Neural progenitor cell (in vitro differentiated cells): ENCODE measurements around the gene TSBP1. TPM values are rescaled to one million over a fixed set of nuclear protein-coding genes. Genes with fewer than 3 reads are reported as not detected.

Experiments used
- DNase-seq: peaks from one replicate; pipeline ENCODE4 v3.0.0-alpha.2; 2016; ENCODE audit warnings: low spot score
- H2AFZ ChIP-seq: fragments of 200-600 bp; sonication (generic); replicated peaks from 2 replicates; pipeline ENCODE4 v1.6.1; 2016; ENCODE audit warnings: antibody characterized with exemption
- H3F3A ChIP-seq: fragments of 200-600 bp; sonication (generic); 2 replicates; pipeline ENCODE4 v1.6.1; 2016; ENCODE audit warnings: antibody characterized with exemption, low read depth
- H3K27ac ChIP-seq: fragments of 200-600 bp; sonication (generic); 2 replicates; pipeline ENCODE4 v1.5.1; 2016; ENCODE audit warnings: mild to moderate bottlenecking
- H3K27me3 ChIP-seq: fragments of 200-600 bp; sonication (generic); 2 replicates; pipeline ENCODE4 v1.6.1; 2016; ENCODE audit warnings: mild to moderate bottlenecking, moderate library complexity
- H3K36me3 ChIP-seq: fragments of 200-600 bp; sonication (generic); 2 replicates; pipeline ENCODE4 v1.5.1; 2016
- H3K4me1 ChIP-seq: fragments of 200-600 bp; sonication (generic); 2 replicates; pipeline ENCODE4 v1.6.1; 2016; ENCODE audit warnings: mixed run types
- H3K4me2 ChIP-seq: fragments of 200-600 bp; sonication (generic); 2 replicates; pipeline ENCODE4 v1.6.1; 2016
- H3K4me3 ChIP-seq: fragments of 200-600 bp; sonication (generic); 2 replicates; pipeline ENCODE4 v1.5.1; 2016
- H3K79me2 ChIP-seq: fragments of 200-600 bp; sonication (generic); 2 replicates; pipeline ENCODE4 v1.6.1; 2016; ENCODE audit warnings: low read depth
- H3K9ac ChIP-seq: fragments of 200-600 bp; sonication (generic); 2 replicates; pipeline ENCODE4 v1.6.1; 2016
- H3K9me3 ChIP-seq: fragments of 200-600 bp; sonication (generic); 2 replicates; pipeline ENCODE4 v1.5.1; 2016; ENCODE audit warnings: low read depth
- H4K20me1 ChIP-seq: fragments of 200-600 bp; sonication (generic); 2 replicates; pipeline ENCODE4 v1.6.1; 2016; ENCODE audit warnings: low read depth
- H3K27ac Mint-ChIP-seq: 3 replicates; pipeline ENCODE4 v1.8.0; 2021; ENCODE audit warnings: mixed read lengths
- H3K27me3 Mint-ChIP-seq: 2 replicates; pipeline ENCODE4 v1.8.0; 2022; ENCODE audit warnings: low read depth, mild to moderate bottlenecking, inconsistent platforms, moderate library complexity, mixed read lengths; ENCODE audit not compliant: insufficient read depth
- H3K36me3 Mint-ChIP-seq: 3 replicates; pipeline ENCODE4 v1.8.0; 2021; ENCODE audit warnings: mixed read lengths
- H3K4me1 Mint-ChIP-seq: 3 replicates; pipeline ENCODE4 v1.8.0; 2021; ENCODE audit warnings: mixed read lengths
- H3K4me3 Mint-ChIP-seq: 3 replicates; pipeline ENCODE4 v1.8.0; 2021; ENCODE audit warnings: mild to moderate bottlenecking, moderate library complexity, mixed read lengths
- H3K9me3 Mint-ChIP-seq: 3 replicates; pipeline ENCODE4 v1.8.0; 2020; ENCODE audit warnings: mixed read lengths
- CTCF ChIP-seq: fragments of 200-600 bp; sonication (generic); IDR thresholded peaks from 2 replicates; pipeline ENCODE4 v1.5.1; 2017; ENCODE audit warnings: antibody characterized with exemption, mild to moderate bottlenecking
- EZH2 ChIP-seq: fragments of 200-600 bp; sonication (generic); IDR thresholded peaks from 2 replicates; pipeline ENCODE4 v1.6.1; 2017; ENCODE audit warnings: antibody characterized with exemption, mild to moderate bottlenecking, moderate library complexity
- EZH2phosphoT487 ChIP-seq: fragments of 200-600 bp; sonication (generic); IDR thresholded peaks from 2 replicates; pipeline ENCODE4 v1.6.1; 2017; ENCODE audit warnings: antibody characterized with exemption
- total RNA-seq: library from RNA; depleted of rRNA; stranded (reverse); fragments of >200 nt; gene quantifications from 2 replicates; pipeline ENCODE4 v1.2.3, GENCODE V29; 2015; ENCODE audit warnings: low replicate concordance

TSBP1 gene
- total RNA-seq, 1 donor from 2014 or later: not detected

DNA sequence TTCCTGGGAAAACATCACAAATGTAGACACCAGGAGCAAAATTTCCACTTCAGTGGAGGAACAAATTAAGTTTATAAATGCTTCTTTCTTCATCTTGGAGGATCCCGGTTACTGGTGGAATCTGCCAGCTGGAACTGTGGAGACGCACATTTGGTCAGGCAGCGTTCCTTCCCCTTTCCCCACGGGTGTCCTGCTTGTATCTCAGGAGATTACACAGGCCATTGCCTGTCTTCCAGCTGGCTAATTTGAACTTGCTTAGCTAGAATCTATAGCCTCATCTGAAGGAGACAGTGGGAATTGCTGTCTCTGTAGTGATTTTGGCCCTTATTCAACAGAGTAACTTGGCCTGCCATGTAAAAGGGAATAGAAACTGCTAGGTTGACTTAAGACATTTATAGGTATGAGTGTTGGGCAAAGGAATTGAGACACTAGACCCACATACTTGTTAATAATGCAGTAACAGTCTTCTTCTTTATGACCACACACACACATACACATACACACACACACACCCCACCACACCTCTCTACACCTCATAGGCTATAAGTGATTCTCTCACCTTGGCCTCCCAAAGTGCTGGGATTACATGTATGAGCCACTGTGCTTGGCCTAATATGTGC lies 34.4 kb downstream of the TSBP1 start:
- Histone ChIP-seq H3F3A (no peaks in the 10 kb centered on the region), H3K4me2 (no peak overlapping the region), H2AFZ (no peak overlapping the region), H3K9me3 (no peaks in the 10 kb centered on the region), H3K9ac (no peak overlapping the region), H3K27ac (no peak overlapping the region), H3K27me3 (no peaks in the 10 kb centered on the region), H3K36me3 (no peaks in the 10 kb centered on the region), H4K20me1 (no peaks in the 10 kb centered on the region), H3K79me2 (no peaks in the 10 kb centered on the region), H3K4me3 (no peak overlapping the region), H3K4me1 (no peaks in the 10 kb centered on the region)
- Mint-ChIP-seq H3K9me3 (no peaks in the 10 kb centered on the region), H3K4me3 (no peak overlapping the region), H3K4me1 (peaks cover 11% of the 10 kb centered on the region), H3K36me3 (no peaks in the 10 kb centered on the region), H3K27me3 (peaks cover 2% of the 10 kb centered on the region), H3K27ac (no peak overlapping the region)
- no peak for DNase-seq
- TF ChIP-seq EZH2: no peak
- TF ChIP-seq EZH2phosphoT487: no peak
- no peak for TF ChIP-seq CTCF

- H3K4me3 Mint-ChIP-seq: no peak overlapping the region
- no peaks in the 10 kb centered on the region for H3K36me3 Mint-ChIP-seq
- H3F3A ChIP-seq: no peaks in the 10 kb centered on the region
- H3K79me2 ChIP-seq: no peaks in the 10 kb centered on the region
- no peaks in the 10 kb centered on the region for H3K27me3 ChIP-seq
- no peak overlapping the region for H3K27ac Mint-ChIP-seq
- TF ChIP-seq EZH2phosphoT487 (no peak), EZH2 (no peak), CTCF (no peak)
- no peak overlapping the region for H3K4me3 ChIP-seq
- no peak overlapping the region for H3K4me2 ChIP-seq
- H4K20me1 ChIP-seq: no peaks in the 10 kb centered on the region
- no peaks in the 10 kb centered on the region for H3K9me3 Mint-ChIP-seq
- no peak overlapping the region for H3K9ac ChIP-seq
- peaks cover 6% of the 10 kb centered on the region for H3K4me1 Mint-ChIP-seq
- H3K36me3 ChIP-seq: no peaks in the 10 kb centered on the region
- DNase-seq: no peak
- no peaks in the 10 kb centered on the region for H3K9me3 ChIP-seq
- peaks cover 3% of the 10 kb centered on the region for H3K27me3 Mint-ChIP-seq
- H2AFZ ChIP-seq: no peak overlapping the region
- no peak overlapping the region for H3K27ac ChIP-seq
- H3K4me1 ChIP-seq: no peaks in the 10 kb centered on the region
Observed at GRCh38 chr6:32332433-32332832, 39.3 kb downstream of the TSBP1 start.

GRCh38 chr6:32329141-32329540 lies 42.6 kb downstream of the TSBP1 start:
- Mint-ChIP-seq H3K27me3 (peaks cover 2% of the 10 kb centered on the region), H3K36me3 (no peaks in the 10 kb centered on the region), H3K27ac (no peak overlapping the region), H3K4me3 (no peak overlapping the region), H3K9me3 (no peaks in the 10 kb centered on the region), H3K4me1 (peaks cover 5% of the 10 kb centered on the region)
- Histone ChIP-seq H3K4me3 (no peak overlapping the region), H3F3A (no peaks in the 10 kb centered on the region), H3K9ac (no peak overlapping the region), H3K36me3 (no peaks in the 10 kb centered on the region), H3K27me3 (no peaks in the 10 kb centered on the region), H3K4me2 (no peak overlapping the region), H3K4me1 (no peaks in the 10 kb centered on the region), H3K79me2 (no peaks in the 10 kb centered on the region), H3K27ac (no peak overlapping the region), H4K20me1 (no peaks in the 10 kb centered on the region), H2AFZ (no peak overlapping the region), H3K9me3 (no peaks in the 10 kb centered on the region)
- DNase-seq: no peak
- no peak for TF ChIP-seq EZH2phosphoT487
- no peak for TF ChIP-seq EZH2
- TF ChIP-seq CTCF: no peak
